ENCODE measurements around the gene GPR143.
A peak's percentile ranks its signal among the peaks of the same experiment; 100 is the strongest.

GPR143 gene

GRCh38 chrX:9703406-9703805, 62.2 kb downstream of the GPR143 start:
- no peaks in the 10 kb centered on the region for H3K79me2 ChIP-seq (ENCODE audit: insufficient read depth, low read length)
- H3K4me2 ChIP-seq (ENCODE audit: low read depth, low read length, poor library complexity, severe bottlenecking): no peak overlapping the region
- no peaks in the 10 kb centered on the region for H4K20me1 ChIP-seq (ENCODE audit: insufficient read depth, low read length, poor library complexity, severe bottlenecking)
- no peaks in the 10 kb centered on the region for H3K9me3 ChIP-seq (ENCODE audit: insufficient read depth, low read depth, low read length)
- no peaks in the 10 kb centered on the region for H3K9me2 ChIP-seq (replicated peaks; ENCODE audit: low read depth, low read length)
- H3K36me3 ChIP-seq (ENCODE audit: insufficient read depth, low read length): no peaks in the 10 kb centered on the region
- H3K4me3 ChIP-seq (ENCODE audit: low read length, poor library complexity, severe bottlenecking): no peak overlapping the region
- TF ChIP-seq, protein P1, sequence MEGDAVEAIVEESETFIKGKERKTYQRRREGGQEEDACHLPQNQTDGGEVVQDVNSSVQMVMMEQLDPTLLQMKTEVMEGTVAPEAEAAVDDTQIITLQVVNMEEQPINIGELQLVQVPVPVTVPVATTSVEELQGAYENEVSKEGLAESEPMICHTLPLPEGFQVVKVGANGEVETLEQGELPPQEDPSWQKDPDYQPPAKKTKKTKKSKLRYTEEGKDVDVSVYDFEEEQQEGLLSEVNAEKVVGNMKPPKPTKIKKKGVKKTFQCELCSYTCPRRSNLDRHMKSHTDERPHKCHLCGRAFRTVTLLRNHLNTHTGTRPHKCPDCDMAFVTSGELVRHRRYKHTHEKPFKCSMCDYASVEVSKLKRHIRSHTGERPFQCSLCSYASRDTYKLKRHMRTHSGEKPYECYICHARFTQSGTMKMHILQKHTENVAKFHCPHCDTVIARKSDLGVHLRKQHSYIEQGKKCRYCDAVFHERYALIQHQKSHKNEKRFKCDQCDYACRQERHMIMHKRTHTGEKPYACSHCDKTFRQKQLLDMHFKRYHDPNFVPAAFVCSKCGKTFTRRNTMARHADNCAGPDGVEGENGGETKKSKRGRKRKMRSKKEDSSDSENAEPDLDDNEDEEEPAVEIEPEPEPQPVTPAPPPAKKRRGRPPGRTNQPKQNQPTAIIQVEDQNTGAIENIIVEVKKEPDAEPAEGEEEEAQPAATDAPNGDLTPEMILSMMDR (conservative IDR thresholded peaks at IDR 0.05; ENCODE audit: low read length): no peak
- no peak for TF ChIP-seq EZH2phosphoT487 (IDR thresholded peaks at IDR 0.05; ENCODE audit: borderline replicate concordance)
- no peak overlapping the region for H3K9ac ChIP-seq (ENCODE audit: low read depth, low read length, poor library complexity, severe bottlenecking)
- H3K27me3 ChIP-seq (ENCODE audit: insufficient read depth, low read length, poor library complexity, severe bottlenecking): no peaks in the 10 kb centered on the region
- H2AFZ ChIP-seq (ENCODE audit: low read length): no peak overlapping the region
- H3K4me1 ChIP-seq (ENCODE audit: insufficient read depth, low read length, poor library complexity, severe bottlenecking): no peaks in the 10 kb centered on the region
- no peaks in the 10 kb centered on the region for H3F3A ChIP-seq (ENCODE audit: low read depth)

DNA sequence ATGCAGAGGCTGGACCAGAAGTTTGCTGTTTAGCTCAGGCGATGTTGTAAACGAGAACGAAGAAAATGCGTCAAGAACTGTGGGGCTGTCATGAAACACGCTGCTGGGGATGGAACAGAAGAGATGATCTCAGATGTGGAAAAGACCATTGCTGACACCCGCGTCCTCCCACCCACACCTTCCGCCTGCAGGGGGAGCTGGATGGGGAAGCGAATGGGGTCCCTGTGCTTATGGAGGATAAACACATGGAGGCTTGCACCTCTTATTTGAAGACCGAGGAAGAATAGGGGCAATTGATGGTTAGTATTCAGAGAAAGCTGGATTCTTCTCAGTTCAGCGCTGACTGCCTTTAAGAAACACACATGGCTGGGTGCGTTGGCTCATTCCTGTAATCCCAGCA, 63.9 kb downstream of the GPR143 start:
- no peak overlapping the region for H3K9ac ChIP-seq (ENCODE audit: low read depth, low read length, poor library complexity, severe bottlenecking)
- no peaks in the 10 kb centered on the region for H3K9me3 ChIP-seq (ENCODE audit: insufficient read depth, low read depth, low read length)
- no peak overlapping the region for H3K4me2 ChIP-seq (ENCODE audit: low read depth, low read length, poor library complexity, severe bottlenecking)
- no peak overlapping the region for H3K4me3 ChIP-seq (ENCODE audit: low read length, poor library complexity, severe bottlenecking)
- H3K79me2 ChIP-seq (ENCODE audit: insufficient read depth, low read length): no peaks in the 10 kb centered on the region
- no peak for TF ChIP-seq EZH2phosphoT487 (IDR thresholded peaks at IDR 0.05; ENCODE audit: borderline replicate concordance)
- TF ChIP-seq, protein P1 (conservative IDR thresholded peaks at IDR 0.05; ENCODE audit: low read length): 0 out of 2 replicates have a peak, but pooled peaks have one; percentile 11
- H2AFZ ChIP-seq (ENCODE audit: low read length): no peak overlapping the region
- no peaks in the 10 kb centered on the region for H4K20me1 ChIP-seq (ENCODE audit: insufficient read depth, low read length, poor library complexity, severe bottlenecking)
- H3K4me1 ChIP-seq (ENCODE audit: insufficient read depth, low read length, poor library complexity, severe bottlenecking): no peaks in the 10 kb centered on the region
- H3F3A ChIP-seq (ENCODE audit: low read depth): no peaks in the 10 kb centered on the region
- no peaks in the 10 kb centered on the region for H3K36me3 ChIP-seq (ENCODE audit: insufficient read depth, low read length)
- H3K9me2 ChIP-seq (replicated peaks; ENCODE audit: low read depth, low read length): no peaks in the 10 kb centered on the region
- no peaks in the 10 kb centered on the region for H3K27me3 ChIP-seq (ENCODE audit: insufficient read depth, low read length, poor library complexity, severe bottlenecking)

DNA sequence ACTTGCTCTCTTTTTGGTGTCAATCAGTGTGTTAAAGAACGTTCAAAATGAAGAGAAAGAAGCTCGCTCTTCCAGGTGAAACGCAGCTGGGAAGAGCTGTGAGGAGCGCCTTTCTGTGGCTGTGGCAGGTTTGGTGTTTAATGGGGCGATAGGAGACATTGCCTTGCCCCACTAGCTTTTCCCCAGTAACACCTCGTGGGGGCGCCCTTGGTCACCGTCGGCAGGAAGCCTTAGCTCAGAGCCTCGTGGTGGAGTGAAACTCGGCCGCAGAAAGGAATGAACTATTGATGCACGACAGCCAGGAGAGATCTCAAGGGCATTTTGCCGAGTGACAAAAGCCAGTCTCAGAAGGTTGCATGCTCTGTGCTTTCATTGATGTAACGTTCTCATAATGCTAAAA, 65.1 kb downstream of the GPR143 start:
- H3K4me1 ChIP-seq (ENCODE audit: insufficient read depth, low read length, poor library complexity, severe bottlenecking): no peaks in the 10 kb centered on the region
- H3K4me3 ChIP-seq (ENCODE audit: low read length, poor library complexity, severe bottlenecking): no peak overlapping the region
- no peak overlapping the region for H3K9ac ChIP-seq (ENCODE audit: low read depth, low read length, poor library complexity, severe bottlenecking)
- no peaks in the 10 kb centered on the region for H3K9me3 ChIP-seq (ENCODE audit: insufficient read depth, low read depth, low read length)
- H3K4me2 ChIP-seq (ENCODE audit: low read depth, low read length, poor library complexity, severe bottlenecking): no peak overlapping the region
- H3K36me3 ChIP-seq (ENCODE audit: insufficient read depth, low read length): no peaks in the 10 kb centered on the region
- H4K20me1 ChIP-seq (ENCODE audit: insufficient read depth, low read length, poor library complexity, severe bottlenecking): no peaks in the 10 kb centered on the region
- H3K79me2 ChIP-seq (ENCODE audit: insufficient read depth, low read length): no peaks in the 10 kb centered on the region
- TF ChIP-seq, protein P1 (conservative IDR thresholded peaks at IDR 0.05; ENCODE audit: low read length): peak; percentile 23; the same call in 1 of the 2 replicates
- no peak for TF ChIP-seq EZH2phosphoT487 (IDR thresholded peaks at IDR 0.05; ENCODE audit: borderline replicate concordance)
- H3K9me2 ChIP-seq (replicated peaks; ENCODE audit: low read depth, low read length): no peaks in the 10 kb centered on the region
- H3K27me3 ChIP-seq (ENCODE audit: insufficient read depth, low read length, poor library complexity, severe bottlenecking): no peaks in the 10 kb centered on the region
- H2AFZ ChIP-seq (ENCODE audit: low read length): no peak overlapping the region
- H3F3A ChIP-seq (ENCODE audit: low read depth): no peaks in the 10 kb centered on the region
